IMR-90 (cell line): ENCODE results near the gene PARP11. TPM values are rescaled to one million over a fixed set of nuclear protein-coding genes. Genes with fewer than 3 reads are reported as not detected.

Experiments used
- ATAC-seq: fragments of 200-7000 bp; cut with Tn5 transposase; 2 replicates; pipeline ENCODE4 v1.9.1; 2020; ENCODE audit warnings: low read depth, mild to moderate bottlenecking, moderate library complexity
- BruUV-seq: library from RNA; stranded (reverse); fragments of 400-500 nt; replicated peaks from 2 replicates; lab custom pipeline; 2021; lab: Mats Ljungman, UMichigan
- CTCF ChIA-PET: fragments of 300-600 bp; formaldehyde crosslinking; extraction: SDS; loops from one replicate; lab custom pipeline; 2021; ENCODE audit warnings: antibody characterized with exemption; lab: Yijun Ruan, JAX
- POLR2A ChIA-PET: fragments of 300-600 bp; sonication (Branson Sonifier 250); formaldehyde crosslinking; loops from one replicate; lab custom pipeline; 2022; ENCODE audit warnings: antibody characterized with exemption; ENCODE audit not compliant: unreplicated experiment; lab: Charles Lee
- DNase-seq: peaks from one replicate; pipeline ENCODE4 v3.0.0; 2013
- H2AFZ ChIP-seq: replicated peaks from 2 replicates; pipeline ENCODE3; 2013; ENCODE audit warnings: low read length, mild to moderate bottlenecking; ENCODE audit not compliant: poor library complexity
- H2AK5ac ChIP-seq: 2 replicates; pipeline ENCODE4 v1.6.1; 2013; ENCODE audit warnings: low read depth, low read length, inconsistent platforms
- H2AK9ac ChIP-seq: replicated peaks from 2 replicates; pipeline ENCODE3; 2013; ENCODE audit warnings: mild to moderate bottlenecking, low read depth, low read length, moderate library complexity; ENCODE audit not compliant: poor library complexity
- H2BK120ac ChIP-seq: 2 replicates; pipeline ENCODE4 v1.6.1; 2013; ENCODE audit warnings: low read depth, low read length, inconsistent platforms
- H2BK15ac ChIP-seq: 3 replicates; pipeline ENCODE4 v1.6.1; 2013; ENCODE audit warnings: low read depth, low read length, inconsistent platforms
- H2BK20ac ChIP-seq: 2 replicates; pipeline ENCODE4 v1.6.1; 2013; ENCODE audit warnings: low read depth, mild to moderate bottlenecking, inconsistent platforms, low read length, moderate library complexity
- H2BK5ac ChIP-seq: 2 replicates; pipeline ENCODE4 v1.6.1; 2013; ENCODE audit warnings: mild to moderate bottlenecking, low read depth, low read length, inconsistent platforms; ENCODE audit not compliant: poor library complexity, severe bottlenecking
- H3K14ac ChIP-seq: replicated peaks from 2 replicates; pipeline ENCODE4 v1.6.1; 2013; ENCODE audit warnings: low read depth, low read length, inconsistent platforms
- H3K18ac ChIP-seq: 2 replicates; pipeline ENCODE4 v1.6.1; 2013; ENCODE audit warnings: low read depth, low read length, control low read depth
- H3K23ac ChIP-seq: 2 replicates; pipeline ENCODE4 v1.6.1; 2013; ENCODE audit warnings: low read depth, low read length, inconsistent platforms
- H3K27ac ChIP-seq: 2 replicates; pipeline ENCODE4 v1.5.1; 2013; ENCODE audit warnings: mild to moderate bottlenecking, control low read depth, low read length; ENCODE audit not compliant: insufficient read depth
- H3K27me3 ChIP-seq: 2 replicates; pipeline ENCODE4 v1.6.1; 2013; ENCODE audit warnings: low read length; ENCODE audit not compliant: control insufficient read depth, insufficient read depth
- H3K36me3 ChIP-seq: 2 replicates; pipeline ENCODE4 v1.6.1; 2013; ENCODE audit warnings: low read length, mixed read lengths; ENCODE audit not compliant: control insufficient read depth, insufficient read depth
- H3K4ac ChIP-seq: 2 replicates; pipeline ENCODE4 v1.6.1; 2013; ENCODE audit warnings: low read depth, low read length, inconsistent platforms
- H3K4me1 ChIP-seq: 2 replicates; pipeline ENCODE4 v1.6.1; 2013; ENCODE audit warnings: low read length, mixed read lengths; ENCODE audit not compliant: control insufficient read depth, insufficient read depth
- H3K4me2 ChIP-seq: 2 replicates; pipeline ENCODE4 v1.6.1; 2013; ENCODE audit warnings: low read depth, mild to moderate bottlenecking, control low read depth, low read length, moderate library complexity
- H3K4me3 ChIP-seq: 2 replicates; pipeline ENCODE4 v1.5.1; 2013; ENCODE audit warnings: low read depth, mild to moderate bottlenecking, control low read depth, low read length, moderate library complexity; ENCODE audit not compliant: insufficient read depth
- H3K56ac ChIP-seq: 2 replicates; pipeline ENCODE4 v1.6.1; 2013; ENCODE audit warnings: low read length, inconsistent platforms; ENCODE audit not compliant: insufficient read depth; ENCODE audit errors: extremely low read depth
- H3K79me1 ChIP-seq, 2 experiments: 2 replicates each; pipeline ENCODE4 v1.6.1; 2013; ENCODE audit warnings: low read length in 2 of 2, inconsistent platforms in 1 of 2, low read depth in 1 of 2
- H3K9ac ChIP-seq: 2 replicates; pipeline ENCODE4 v1.6.1; 2013; ENCODE audit warnings: low read depth, low read length, control low read depth
- H3K9me1 ChIP-seq: 2 replicates; pipeline ENCODE4 v1.6.1; 2013; ENCODE audit warnings: low read length, inconsistent platforms; ENCODE audit not compliant: insufficient read depth
- H3K9me3 ChIP-seq: 2 replicates; pipeline ENCODE4 v1.6.1; 2013; ENCODE audit warnings: low read length; ENCODE audit not compliant: control insufficient read depth, insufficient read depth
- H4K20me1 ChIP-seq: 2 replicates; pipeline ENCODE4 v1.6.1; 2013; ENCODE audit warnings: low read length, inconsistent platforms; ENCODE audit not compliant: insufficient read depth
- H4K5ac ChIP-seq: 2 replicates; pipeline ENCODE4 v1.6.1; 2013; ENCODE audit warnings: mild to moderate bottlenecking, low read depth, low read length, control low read depth
- H4K8ac ChIP-seq, 2 experiments: 2 replicates each; pipeline ENCODE4 v1.6.1; 2013; ENCODE audit warnings: low read depth in 2 of 2, low read length in 2 of 2, control low read depth in 1 of 2, inconsistent platforms in 1 of 2
- H4K91ac ChIP-seq: 2 replicates; pipeline ENCODE4 v1.6.1; 2013; ENCODE audit warnings: low read depth, low read length, inconsistent platforms; ENCODE audit not compliant: insufficient read depth
- CTCF ChIP-seq: conservative IDR thresholded peaks from 2 replicates; pipeline ENCODE4 v1.5.1; 2012; ENCODE audit warnings: mild to moderate bottlenecking, low read depth, low read length, improper control_type of control experiment
- POLR2A ChIP-seq: IDR thresholded peaks from 2 replicates; pipeline ENCODE4 v1.6.1; 2012; ENCODE audit warnings: mild to moderate bottlenecking, low read depth, low read length
- RCOR1 ChIP-seq: IDR thresholded peaks from 2 replicates; pipeline ENCODE4 v1.6.1; 2012; ENCODE audit warnings: mild to moderate bottlenecking, low read length, improper control_type of control experiment; ENCODE audit not compliant: insufficient replicate concordance
- WGBS, 2 experiments: methylation state at CpG; one replicate each; pipeline versions ENCODE4 v1.1.5 to v1.1.7; 2013; ENCODE audit warnings: missing lambda C conversion rate in 2 of 2; ENCODE audit not compliant: insufficient read length in 1 of 2; ENCODE audit errors: extremely low coverage in 2 of 2; 5-methylcytosine and 5-hydroxymethylcytosine counted together
- dilution Hi-C: fragments of 300-500 bp; cut with HindIII; formaldehyde crosslinking; loops from one replicate; pipeline ENCODE4 v1.14.3; 2018; ENCODE audit warnings: low sequenced_read_pairs; ENCODE audit not compliant: unreplicated experiment
- in situ Hi-C: fragments of 300-500 bp; cut with MboI; formaldehyde crosslinking; loops from 3 replicates; pipeline ENCODE4 v1.14.3; 2019; ENCODE audit warnings: low sequenced_read_pairs, inconsistent platforms, mixed read lengths
- intact Hi-C: fragments of 100-400 bp; cut with micrococcal nuclease; formaldehyde crosslinking; loops from 2 replicates; pipeline ENCODE4 v1.10.0; 2022
- polyA plus RNA-seq, 3 experiments: library from polyadenylated mRNA; depleted of rRNA; stranded (reverse); fragments of >200 nt; gene quantifications; 2 replicates each; pipeline ENCODE4 v1.2.3, GENCODE V29; 2012; ENCODE audit warnings: low replicate concordance in 1 of 3
- total RNA-seq: library from RNA; depleted of rRNA; stranded (reverse); fragments of >200 nt; gene quantifications from 2 replicates; pipeline ENCODE4 v1.2.3, GENCODE V29; 2012

Gene PARP11
- total and polyA plus RNA-seq, 2 of the 4 experiments (the other 2 are of a cell fraction): 1.8 to 3.0 TPM

GRCh38 chr12:3838076-3838475 is 35.1 kb downstream of the PARP11 start:
- no peak overlapping the region for H2BK20ac ChIP-seq
- H4K20me1 ChIP-seq: no peaks in the 10 kb centered on the region
- no peak overlapping the region for H3K27ac ChIP-seq
- H2BK120ac ChIP-seq: no peak overlapping the region
- H4K5ac ChIP-seq: no peak overlapping the region
- no peak overlapping the region for H3K14ac ChIP-seq
- ATAC-seq: no peak
- no peak overlapping the region for H2AK9ac ChIP-seq
- no peak overlapping the region for H3K56ac ChIP-seq
- no peaks in the 10 kb centered on the region for H3K9me1 ChIP-seq
- ChIA-PET POLR2A (no interaction called here), CTCF (no interaction called here)
- WGBS, 2 experiments: no CpG with 5 or more reads among the region's 1 CpG
- no peak overlapping the region for H3K23ac ChIP-seq
- no peak overlapping the region for H2AFZ ChIP-seq
- H4K91ac ChIP-seq: no peak overlapping the region
- peaks cover 0 to 6% of the 10 kb centered on the region in 2 experiments; a peak in 2 of 4 replicates for H3K79me1 ChIP-seq
- dilution Hi-C loops (no loop called here), intact Hi-C loops (no loop called here), in situ Hi-C loops (no loop called here)
- H3K27me3 ChIP-seq: no peaks in the 10 kb centered on the region
- TF ChIP-seq POLR2A (no peak), CTCF (no peak), RCOR1 (no peak)
- no peak overlapping the region for H2BK5ac ChIP-seq
- no peak for DNase-seq
- H2AK5ac ChIP-seq: no peak overlapping the region
- no peaks in the 10 kb centered on the region for H3K9me3 ChIP-seq
- no peaks in the 10 kb centered on the region for H3K36me3 ChIP-seq
- BruUV-seq: no TSS peak
- H2BK15ac ChIP-seq: no peak overlapping the region
- no peak overlapping the region for H3K4me3 ChIP-seq
- no peak overlapping the region for H4K8ac ChIP-seq
- H3K9ac ChIP-seq: no peak overlapping the region
- H3K4ac ChIP-seq: no peak overlapping the region
- no peak overlapping the region for H3K18ac ChIP-seq
- H3K4me1 ChIP-seq: peaks cover under 1% of the 10 kb centered on the region; the same call in 1 of the 2 replicates
- H3K4me2 ChIP-seq: no peak overlapping the region
